Left ventricle myocardium inferior (tissue), 1 donor: ENCODE measurements around the gene MUC4. TPM values are rescaled to one million over a fixed set of nuclear protein-coding genes. Genes with fewer than 3 reads are reported as not detected.
A peak's percentile ranks its signal among the peaks of the same experiment; 100 is the strongest.

Experiments
- DNase-seq: peaks from one replicate; pipeline ENCODE4 v3.0.0-alpha.2; 2020
- H3K27ac ChIP-seq: fragments of 200-600 bp; replicated peaks from 2 replicates; pipeline ENCODE4 v1.8.0; 2021
- H3K27me3 ChIP-seq: fragments of 200-600 bp; 2 replicates; pipeline ENCODE4 v1.8.0; 2021; ENCODE audit warnings: low read depth
- H3K36me3 ChIP-seq: fragments of 200-600 bp; 2 replicates; pipeline ENCODE4 v1.8.0; 2021
- H3K4me1 ChIP-seq: fragments of 200-600 bp; 2 replicates; pipeline ENCODE4 v1.8.0; 2021
- H3K4me3 ChIP-seq: fragments of 200-600 bp; 2 replicates; pipeline ENCODE4 v1.8.0; 2021; ENCODE audit warnings: mild to moderate bottlenecking, moderate library complexity
- H3K9me3 ChIP-seq: fragments of 200-600 bp; replicated peaks from 2 replicates; pipeline ENCODE4 v1.8.0; 2021
- CTCF ChIP-seq: fragments of 200-600 bp; IDR thresholded peaks from 2 replicates; pipeline ENCODE4 v1.8.0; 2021; ENCODE audit warnings: antibody characterized with exemption, mild to moderate bottlenecking, borderline replicate concordance
- intact Hi-C: fragments of 100-400 bp; cut with micrococcal nuclease; formaldehyde crosslinking; loops from one replicate; pipeline ENCODE4 v1.11.0; 2022
- total RNA-seq: library from RNA; stranded (reverse); fragmentation: NEBNext Ultra II Directional; extraction: Animal tissue kit (Norgen Biotek cat#: 25700); gene quantifications from one replicate; pipeline ENCODE4 v1.2.1, GENCODE V29; 2021
- donor health status: DM: no; HTN: yes; CAD: no; lungs with severe emphysema.

MUC4 gene
- total RNA-seq, 1 donor from 2014 or later, result 0.11 TPM

GRCh38 chr3:195849322-195850074 is 37.8 kb upstream of the MUC4 start:
- DNase-seq, result no peak
- Histone ChIP-seq H3K4me3 (no peak overlapping the region), H3K9me3 (no peaks in the 10 kb centered on the region), H3K36me3 (no peaks in the 10 kb centered on the region), H3K27ac (no peak overlapping the region), H3K27me3 (peaks cover 18% of the 10 kb centered on the region), H3K4me1 (peaks cover 5% of the 10 kb centered on the region)
- TF ChIP-seq CTCF, result peak; percentile 17
- intact Hi-C loops, result no loop called here

DNA sequence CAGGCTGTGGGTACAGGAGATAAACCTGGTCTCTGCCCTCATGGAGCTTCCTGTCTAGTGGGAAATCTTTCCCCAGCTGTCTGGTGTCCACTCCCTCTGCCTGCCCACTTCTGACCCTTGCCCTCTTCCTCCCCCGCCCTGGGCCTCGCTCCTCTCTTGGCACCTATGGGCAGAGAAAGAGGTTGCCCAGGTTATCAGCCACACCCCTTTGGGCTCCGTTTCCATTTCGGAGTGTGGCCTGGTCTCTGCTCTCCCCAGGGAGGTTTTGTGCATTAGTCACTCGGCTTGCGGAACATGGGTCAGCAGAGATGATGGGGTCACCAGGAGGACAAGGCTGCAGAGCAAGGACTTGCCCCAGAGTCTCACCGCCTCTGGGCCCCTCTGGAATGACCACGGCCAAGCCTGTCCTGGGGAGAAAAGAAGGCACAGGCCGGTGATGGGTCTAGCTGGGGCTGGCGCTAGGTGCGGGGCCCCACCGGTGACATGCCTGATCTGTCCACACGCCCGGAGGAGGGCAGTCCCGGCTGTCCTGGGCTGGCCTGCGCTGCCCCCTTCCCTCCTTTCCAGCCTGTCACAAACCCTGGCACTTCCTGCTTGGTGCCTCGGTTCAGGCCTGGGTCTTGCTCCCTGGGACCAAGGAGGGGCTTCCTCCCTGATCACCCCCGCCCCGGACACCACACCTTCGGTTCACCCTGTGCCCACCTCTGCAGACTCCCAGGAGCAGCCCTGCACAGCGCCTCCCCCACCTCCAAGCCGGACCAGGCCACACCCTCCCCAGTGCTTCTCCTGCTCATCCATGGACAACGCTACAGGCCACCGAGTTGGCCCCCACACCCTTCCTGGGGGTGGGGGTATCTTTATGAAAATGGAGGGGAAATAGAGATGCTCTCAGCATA is 35.6 kb upstream of the MUC4 start:
- Histone ChIP-seq H3K4me1 (peaks cover 5% of the 10 kb centered on the region), H3K9me3 (no peaks in the 10 kb centered on the region), H3K36me3 (no peaks in the 10 kb centered on the region), H3K4me3 (no peak overlapping the region), H3K27me3 (peaks cover 20% of the 10 kb centered on the region), H3K27ac (no peak overlapping the region)
- no peak for DNase-seq
- intact Hi-C loops, result no loop called here
- TF ChIP-seq CTCF, result no peak

DNA sequence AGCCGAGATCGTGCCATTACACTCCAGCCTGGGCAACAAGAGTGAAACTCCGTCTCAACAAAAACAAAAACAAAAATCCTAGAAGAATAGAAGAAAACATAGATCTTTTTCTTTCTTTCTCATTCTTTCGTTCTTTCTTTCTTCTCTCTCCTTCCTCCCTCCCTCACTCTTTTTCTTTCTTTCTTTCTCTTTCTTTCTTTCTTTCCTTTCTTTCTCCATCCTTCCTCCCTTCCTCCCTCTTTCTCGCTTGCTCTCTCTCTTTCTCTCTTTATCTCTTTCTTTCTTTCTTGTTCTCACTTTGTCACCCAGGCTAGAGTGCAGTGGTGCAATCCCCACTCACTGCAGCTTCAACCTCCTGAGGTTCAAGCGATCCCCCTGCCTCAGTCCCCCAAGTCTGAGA is 33.8 kb upstream of the MUC4 start:
- intact Hi-C loops, result no loop called here
- Histone ChIP-seq H3K9me3 (no peaks in the 10 kb centered on the region), H3K27me3 (peaks cover 19% of the 10 kb centered on the region), H3K27ac (no peak overlapping the region), H3K4me3 (no peak overlapping the region), H3K36me3 (no peaks in the 10 kb centered on the region), H3K4me1 (no peaks in the 10 kb centered on the region)
- no peak for TF ChIP-seq CTCF
- no peak for DNase-seq

- peaks cover 23% of the 10 kb centered on the region for H3K27me3 ChIP-seq
- H3K9me3 ChIP-seq, result no peaks in the 10 kb centered on the region
- no peak overlapping the region for H3K27ac ChIP-seq
- no peak for TF ChIP-seq CTCF
- DNase-seq, result no peak
- no peaks in the 10 kb centered on the region for H3K4me1 ChIP-seq
- H3K36me3 ChIP-seq, result no peaks in the 10 kb centered on the region
- no peak overlapping the region for H3K4me3 ChIP-seq
- intact Hi-C loops, result no loop called here
Measured at GRCh38 chr3:195844671-195845218, 33.0 kb upstream of the MUC4 start.

DNA sequence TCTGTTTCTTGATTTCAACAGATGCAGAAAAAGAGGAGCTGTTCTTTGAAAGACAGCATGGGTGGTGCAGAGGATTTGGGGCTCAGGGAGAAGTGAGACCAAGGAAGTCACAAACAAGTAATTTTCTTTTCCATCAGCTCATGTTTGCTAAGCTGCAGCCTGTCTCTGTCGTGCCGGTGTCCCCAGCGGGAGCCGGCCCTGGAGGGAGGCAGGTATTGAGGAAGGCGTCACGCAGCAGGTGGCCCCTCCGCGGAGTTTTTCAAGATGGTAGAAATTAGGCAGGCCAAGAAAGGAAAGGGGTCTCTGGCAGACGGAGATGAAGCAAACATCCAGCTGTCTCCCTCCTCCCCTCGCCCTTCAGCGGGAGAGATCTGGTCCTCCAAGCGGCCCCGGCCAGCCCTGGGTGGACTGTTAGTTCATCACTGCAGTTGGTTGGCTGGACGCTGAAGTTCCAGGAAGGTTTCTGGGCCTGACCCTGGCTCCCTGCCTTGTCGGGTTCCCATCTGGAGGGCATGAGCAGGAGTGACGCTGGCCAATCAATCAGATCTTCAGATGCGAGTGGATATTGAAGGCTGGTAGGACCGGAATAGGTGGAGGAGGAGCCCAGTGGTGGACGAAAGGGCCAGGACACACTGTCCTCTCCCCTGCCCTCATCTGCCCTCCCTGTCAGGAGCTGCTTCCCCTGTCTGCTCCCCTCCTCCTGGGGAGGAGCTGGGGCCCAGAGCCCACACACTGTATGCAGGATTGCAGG is 27.7 kb upstream of the MUC4 start:
- intact Hi-C loops, result no loop called here
- no peak for DNase-seq
- TF ChIP-seq CTCF, result no peak
- Histone ChIP-seq H3K9me3 (no peaks in the 10 kb centered on the region), H3K4me1 (no peaks in the 10 kb centered on the region), H3K27ac (no peak overlapping the region), H3K36me3 (no peaks in the 10 kb centered on the region), H3K27me3 (peaks cover 58% of the 10 kb centered on the region), H3K4me3 (no peak overlapping the region)
